ENCODE measurements around the gene LGR4.

Gene LGR4

GRCh38 chr11:27397624-27398399 lies 74.8 kb downstream of the LGR4 start:
- DNase-seq, result no peak

- DNase-seq, result no peak
Observed at GRCh38 chr11:27396259-27396839, 76.2 kb downstream of the LGR4 start.

GRCh38 chr11:27395556-27396258 lies 76.9 kb downstream of the LGR4 start:
- DNase-seq, result no peak

- no peak for DNase-seq
Observed at GRCh38 chr11:27394781-27395228, 77.8 kb downstream of the LGR4 start.

- DNase-seq, result no peak
Observed at GRCh38 chr11:27392278-27393114, 80.1 kb downstream of the LGR4 start.

DNA sequence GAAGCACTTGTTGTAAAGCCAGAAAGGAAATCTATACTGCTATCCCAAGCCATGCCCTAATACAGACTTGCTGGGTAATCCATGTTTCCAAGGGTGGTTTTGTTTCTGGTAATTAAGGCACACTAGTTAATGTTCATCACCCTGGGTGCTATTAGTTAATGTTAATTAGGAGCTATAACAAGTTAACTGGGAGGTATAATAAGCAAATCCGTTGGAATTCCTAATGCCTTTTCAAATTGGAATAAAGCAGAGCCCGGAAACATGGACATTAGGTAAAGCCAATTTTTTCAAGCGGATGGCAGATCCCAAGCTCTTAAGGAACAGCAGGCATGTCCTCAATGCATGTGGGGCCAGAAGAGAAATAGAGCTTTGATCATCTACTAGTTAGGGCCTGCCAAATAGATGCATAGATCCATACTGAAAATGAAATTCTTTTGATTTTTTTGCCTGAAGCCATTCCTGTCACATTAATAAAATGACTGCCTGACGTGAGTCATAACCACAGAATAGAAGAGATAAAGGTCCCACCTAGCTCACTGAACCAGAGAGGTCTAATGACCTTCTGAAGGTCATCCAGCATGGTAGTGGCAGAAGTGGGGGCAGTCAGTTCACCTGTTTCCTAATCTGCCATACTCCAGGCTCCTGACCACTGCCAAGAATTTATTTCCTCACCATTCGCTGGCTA lies 81.1 kb downstream of the LGR4 start:
- no peak for DNase-seq

DNA sequence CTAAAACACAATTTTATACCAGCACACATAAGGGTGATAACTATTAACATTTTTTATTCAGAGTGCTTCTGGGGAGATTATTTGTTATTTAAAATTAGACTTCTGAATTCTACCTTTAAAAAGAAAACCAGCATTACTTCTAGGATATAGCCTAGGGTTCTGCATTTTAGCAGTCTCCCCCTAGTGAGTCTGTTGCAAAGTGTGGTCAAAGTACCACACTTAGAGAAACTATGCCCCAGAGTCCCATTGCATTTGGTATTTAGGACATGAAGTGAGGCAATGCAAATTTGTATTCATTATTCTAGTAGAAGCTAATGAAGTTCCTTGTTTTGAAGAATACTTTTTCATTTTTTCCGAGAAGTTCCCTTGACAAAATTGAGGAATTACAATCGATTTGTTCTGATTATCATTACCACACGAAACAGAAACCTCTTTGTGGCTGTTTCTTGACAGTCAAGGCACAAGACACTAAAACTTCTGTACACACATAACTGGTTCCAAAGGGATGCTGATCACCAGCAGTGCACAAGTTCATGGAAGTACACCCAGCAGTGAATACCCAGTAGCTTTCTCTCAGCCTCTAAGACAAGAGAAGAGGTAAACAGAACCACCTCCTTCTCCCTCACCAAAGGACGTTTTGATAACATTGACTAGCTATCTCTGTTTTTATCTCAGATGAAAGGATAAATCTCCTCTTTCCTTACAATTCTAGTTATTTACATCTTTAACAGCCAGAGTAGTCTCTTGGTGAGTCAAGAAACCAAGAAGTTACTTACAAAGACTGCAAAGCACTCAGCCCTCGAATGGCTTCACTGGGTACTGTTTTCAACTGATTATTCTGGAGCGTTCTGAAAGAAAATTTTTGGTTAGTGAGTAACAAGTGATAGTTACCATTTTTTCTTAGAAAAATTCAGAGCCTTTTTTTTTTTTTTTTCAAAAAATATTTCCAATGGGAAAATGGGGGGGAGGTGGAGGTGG lies 82.0 kb downstream of the LGR4 start:
- DNase-seq, result no peak

- DNase-seq, result no peak
Observed at GRCh38 chr11:27388869-27389268, 83.7 kb downstream of the LGR4 start.

DNA sequence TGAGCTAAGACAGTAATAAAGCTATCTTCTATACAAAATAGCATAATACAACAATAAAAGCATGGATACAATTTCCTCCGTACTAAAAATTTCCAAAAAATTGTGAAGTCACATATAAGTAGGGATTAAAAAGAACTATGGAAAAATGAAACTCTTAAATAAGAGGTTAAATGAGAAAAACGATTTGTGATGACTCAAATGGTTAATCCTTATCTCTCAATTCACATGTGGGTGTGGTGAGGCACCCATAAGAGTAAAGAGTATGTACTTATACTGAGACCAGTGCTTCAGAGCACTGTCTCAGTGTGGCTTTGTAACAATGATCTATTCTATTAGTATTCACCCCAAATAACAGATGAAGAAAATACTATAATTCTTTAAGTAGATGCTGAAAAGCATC lies 84.6 kb downstream of the LGR4 start:
- no peak for DNase-seq

DNA sequence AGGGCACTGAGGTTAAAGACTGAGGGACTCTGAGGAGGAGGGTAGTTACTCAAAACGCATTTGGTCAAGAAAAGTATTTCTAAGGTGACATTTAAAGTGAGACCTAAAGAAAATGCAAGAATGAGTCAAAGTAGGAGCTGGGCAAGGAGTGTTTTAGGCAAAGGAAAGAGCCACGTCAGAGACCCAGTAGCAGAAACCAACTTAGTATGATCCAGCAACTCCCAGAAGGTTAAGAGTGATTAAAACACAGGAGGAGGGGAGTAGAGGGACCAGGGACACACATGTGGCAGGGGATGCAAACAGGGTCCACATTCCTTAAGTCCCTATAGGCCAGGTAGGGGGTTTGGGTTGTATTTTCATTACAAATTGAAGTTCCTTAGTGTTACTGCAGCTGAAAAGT lies 85.2 kb downstream of the LGR4 start:
- DNase-seq, result no peak

- DNase-seq, result no peak
Observed at GRCh38 chr11:27386181-27386845, 86.3 kb downstream of the LGR4 start.

GRCh38 chr11:27385245-27385644 lies 87.3 kb downstream of the LGR4 start:
- no peak for DNase-seq

- DNase-seq, result no peak
Observed at GRCh38 chr11:27384227-27384626, 88.4 kb downstream of the LGR4 start.

- no peak for DNase-seq
Observed at GRCh38 chr11:27383645-27384044, 88.9 kb downstream of the LGR4 start.

DNA sequence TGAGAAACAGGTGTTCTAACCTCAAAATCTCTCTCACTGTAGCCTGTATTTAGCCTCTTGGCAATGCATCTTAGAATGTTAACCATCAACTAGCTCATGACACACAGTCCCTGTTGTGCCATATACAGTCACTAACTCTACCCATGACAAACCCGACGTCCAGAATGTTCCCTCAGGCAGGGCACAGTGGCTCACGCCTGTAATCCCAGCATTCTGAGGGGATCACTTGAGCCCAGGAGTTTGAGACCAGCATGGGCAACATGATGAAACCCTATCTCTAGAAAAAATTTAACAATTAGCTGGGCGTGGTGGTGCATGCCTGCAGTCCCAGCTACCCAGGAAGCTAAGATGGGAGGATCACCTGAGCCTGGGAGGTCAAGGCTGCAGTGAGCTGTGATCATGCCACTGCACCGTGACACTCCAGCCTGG lies 91.3 kb downstream of the LGR4 start:
- DNase-seq, result no peak

DNA sequence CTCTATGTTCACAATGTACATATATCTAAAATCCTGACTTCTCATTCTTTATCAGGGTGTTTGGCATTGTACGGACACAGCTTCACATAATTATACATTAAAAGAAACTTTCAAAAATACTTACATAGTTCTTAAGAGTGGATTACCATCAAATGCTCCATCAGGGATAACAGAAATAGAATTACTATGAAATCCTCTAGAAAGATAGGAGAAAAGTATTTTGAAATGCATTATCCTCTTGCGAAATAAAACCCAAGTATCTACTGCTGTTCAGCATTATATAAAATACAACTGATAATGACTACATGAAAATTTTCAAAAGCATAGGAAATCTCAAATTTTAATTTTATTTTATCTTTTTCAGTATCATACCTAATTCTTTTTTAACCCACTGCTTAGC lies 91.8 kb downstream of the LGR4 start:
- DNase-seq, result no peak

DNA sequence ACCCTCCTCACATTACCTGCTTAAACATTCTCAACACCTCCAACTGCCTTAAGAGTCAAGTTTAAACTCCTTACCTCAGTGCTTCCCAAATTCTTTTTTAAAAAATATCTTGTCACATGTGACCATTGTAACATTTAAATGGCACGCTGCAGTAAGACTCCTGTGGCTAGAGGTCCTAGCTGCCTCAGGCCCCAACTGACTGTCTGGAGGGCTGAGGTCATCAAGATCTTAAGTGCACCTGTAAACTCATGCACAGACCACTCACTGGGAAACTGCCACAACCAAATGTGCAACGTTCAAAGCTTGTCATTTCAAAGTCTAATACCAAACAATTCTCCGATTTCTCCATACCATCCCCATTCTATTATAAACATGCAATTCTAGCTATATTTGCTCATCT lies 93.1 kb downstream of the LGR4 start:
- no peak for DNase-seq

DNA sequence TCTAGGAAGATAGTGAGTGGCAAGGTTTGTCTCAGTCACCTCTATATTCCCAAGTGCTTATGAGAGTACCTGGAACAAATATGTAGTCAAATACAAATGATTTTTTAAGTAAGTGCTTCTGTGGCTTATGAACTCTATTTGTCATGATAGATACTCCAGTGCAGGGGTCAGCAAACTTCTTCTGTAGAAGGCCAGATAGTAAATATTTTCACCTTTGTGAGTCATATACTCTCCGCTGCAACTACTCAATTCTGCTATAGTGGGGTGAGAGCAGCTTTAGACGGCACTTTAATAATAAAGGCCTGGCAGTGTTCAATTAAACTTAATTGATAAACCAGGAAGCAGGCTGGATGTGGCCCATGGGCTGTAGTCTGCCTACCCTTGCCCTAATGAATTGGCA lies 97.2 kb downstream of the LGR4 start:
- DNase-seq, result no peak

DNA sequence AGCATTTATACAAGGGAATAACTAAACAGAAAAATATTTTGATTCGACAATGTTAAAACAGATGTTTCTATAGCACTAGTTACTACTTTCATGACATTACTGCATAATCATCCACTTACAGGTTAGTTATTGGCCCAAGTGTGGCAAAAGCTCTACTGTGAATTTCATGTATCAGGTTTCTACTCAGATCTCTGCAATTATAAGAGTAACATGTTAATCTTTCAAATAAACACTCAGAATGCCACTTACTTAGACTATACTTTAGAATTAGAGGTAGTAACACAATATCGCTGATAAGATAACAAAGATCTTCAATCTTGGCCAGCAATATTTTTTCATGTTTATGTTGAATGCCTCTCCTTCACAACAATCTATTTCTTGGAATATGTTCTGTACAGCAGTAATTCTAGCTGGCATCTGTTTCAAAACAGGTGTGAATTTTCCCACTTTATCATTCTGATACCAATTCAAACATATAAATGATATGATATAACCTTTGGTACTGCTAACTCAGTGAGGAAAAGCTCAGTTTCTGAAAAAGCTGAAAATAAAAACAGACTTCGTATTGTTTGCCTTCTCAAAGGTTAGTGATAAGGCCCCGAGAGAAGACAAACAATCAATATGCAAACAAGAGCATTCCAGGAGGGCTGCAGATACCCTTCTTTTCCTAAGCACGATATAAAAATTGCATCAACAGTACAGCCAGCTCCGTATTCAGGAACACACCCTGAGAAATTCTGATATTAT lies 98.6 kb downstream of the LGR4 start:
- DNase-seq, result no peak

DNA sequence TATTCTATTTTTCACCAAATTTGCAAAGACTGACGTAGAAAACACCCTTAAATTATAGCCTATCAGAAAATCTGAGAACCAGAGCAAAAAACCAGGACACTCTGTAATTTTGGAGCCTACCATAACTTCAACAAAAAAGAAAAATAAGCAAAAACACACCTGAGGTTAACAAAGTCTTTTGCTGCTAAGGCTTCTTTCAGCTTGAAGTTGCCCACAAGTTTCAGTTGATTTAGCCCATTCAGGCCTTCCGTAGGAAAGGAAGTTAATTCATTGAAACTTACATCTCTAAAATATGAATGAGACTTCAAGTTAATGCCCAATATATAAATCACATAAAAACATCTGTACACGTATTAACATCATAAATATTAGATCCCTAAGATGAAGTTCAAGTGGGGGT lies 99.2 kb downstream of the LGR4 start:
- DNase-seq, result no peak
